GM18508 (cell line): ENCODE results near the gene PDHA1.

Source experiments
- ATAC-seq: cut with Tn5 transposase; IDR thresholded peaks from one replicate; pipeline ENCODE4 v1.9.1; 2021; ENCODE audit warnings: moderate number of reproducible peaks; ENCODE audit not compliant: insufficient read depth, unreplicated experiment

The PDHA1 gene

GRCh38 chrX:19373351-19373891, 29.7 kb downstream of the PDHA1 start:
- no peak for ATAC-seq

GRCh38 chrX:19375546-19375945, 31.8 kb downstream of the PDHA1 start:
- no peak for ATAC-seq

GRCh38 chrX:19377799-19378198, 34.1 kb downstream of the PDHA1 start:
- no peak for ATAC-seq

GRCh38 chrX:19381326-19381725, 37.6 kb downstream of the PDHA1 start:
- no peak for ATAC-seq

- no peak for ATAC-seq
These were observed 38.9 kb downstream of the PDHA1 start for GRCh38 chrX:19382555-19383145.

- ATAC-seq = no peak
These were observed 43.0 kb downstream of the PDHA1 start for GRCh38 chrX:19386679-19387078.

- ATAC-seq = no peak
These were observed 44.4 kb downstream of the PDHA1 start for GRCh38 chrX:19388064-19388679.

GRCh38 chrX:19388741-19389140, 45.0 kb downstream of the PDHA1 start:
- no peak for ATAC-seq

- no peak for ATAC-seq
These were observed 45.6 kb downstream of the PDHA1 start for GRCh38 chrX:19389227-19389845.

- ATAC-seq = no peak
These were observed 48.4 kb downstream of the PDHA1 start for GRCh38 chrX:19392078-19392477.

GRCh38 chrX:19392703-19393102, 49.0 kb downstream of the PDHA1 start:
- no peak for ATAC-seq

GRCh38 chrX:19403696-19404095, 60.0 kb downstream of the PDHA1 start:
- ATAC-seq = no peak

- no peak for ATAC-seq
These were observed 66.5 kb downstream of the PDHA1 start for GRCh38 chrX:19410259-19410658.
